Stimulated activated CD4-positive, alpha-beta T cell treated with anti-CD3 and anti-CD28 coated beads, Interleukin-4, amount 100 ng/mL, for 24 hours (primary cell): ENCODE data around the gene PADI4.

Experiments
- DNase-seq: peaks from one replicate; pipeline ENCODE4 v3.0.0-alpha.2; 2020

The PADI4 gene

DNA sequence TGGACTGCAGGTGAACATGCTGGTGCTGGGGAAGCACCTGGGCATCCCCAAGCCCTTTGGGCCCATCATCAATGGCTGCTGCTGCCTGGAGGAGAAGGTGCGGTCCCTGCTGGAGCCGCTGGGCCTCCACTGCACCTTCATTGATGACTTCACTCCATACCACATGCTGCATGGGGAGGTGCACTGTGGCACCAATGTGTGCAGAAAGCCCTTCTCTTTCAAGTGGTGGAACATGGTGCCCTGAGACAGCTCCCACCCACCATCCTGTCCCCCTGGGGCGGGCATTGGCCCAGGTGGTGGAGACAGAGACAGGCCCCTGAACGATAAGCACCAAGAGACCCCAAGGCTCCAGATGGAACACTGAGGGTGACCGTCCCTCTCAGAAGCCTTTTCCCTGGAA is 25.2 kb upstream of the PADI4 start:
- DNase-seq = no peak

DNA sequence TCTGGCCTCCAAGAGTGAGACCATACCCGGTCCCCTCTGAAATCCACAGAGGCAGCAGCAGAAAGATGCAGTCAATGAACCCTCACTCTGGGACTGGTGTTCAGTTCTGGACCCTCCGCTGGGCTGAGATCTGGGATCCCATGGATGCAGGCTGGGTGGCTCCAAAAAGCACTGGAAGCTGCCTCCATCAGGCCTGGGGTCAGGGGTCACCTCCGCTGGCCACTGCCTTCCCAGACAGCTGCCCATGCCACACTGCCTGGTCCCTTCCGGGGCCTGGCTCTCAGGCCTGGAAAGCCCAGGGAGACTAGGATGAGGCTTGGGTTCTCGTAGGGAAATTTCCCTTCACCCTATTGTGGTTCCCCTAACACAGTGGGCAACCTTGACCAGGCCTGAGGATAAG is 21.4 kb upstream of the PADI4 start:
- no peak for DNase-seq

DNA sequence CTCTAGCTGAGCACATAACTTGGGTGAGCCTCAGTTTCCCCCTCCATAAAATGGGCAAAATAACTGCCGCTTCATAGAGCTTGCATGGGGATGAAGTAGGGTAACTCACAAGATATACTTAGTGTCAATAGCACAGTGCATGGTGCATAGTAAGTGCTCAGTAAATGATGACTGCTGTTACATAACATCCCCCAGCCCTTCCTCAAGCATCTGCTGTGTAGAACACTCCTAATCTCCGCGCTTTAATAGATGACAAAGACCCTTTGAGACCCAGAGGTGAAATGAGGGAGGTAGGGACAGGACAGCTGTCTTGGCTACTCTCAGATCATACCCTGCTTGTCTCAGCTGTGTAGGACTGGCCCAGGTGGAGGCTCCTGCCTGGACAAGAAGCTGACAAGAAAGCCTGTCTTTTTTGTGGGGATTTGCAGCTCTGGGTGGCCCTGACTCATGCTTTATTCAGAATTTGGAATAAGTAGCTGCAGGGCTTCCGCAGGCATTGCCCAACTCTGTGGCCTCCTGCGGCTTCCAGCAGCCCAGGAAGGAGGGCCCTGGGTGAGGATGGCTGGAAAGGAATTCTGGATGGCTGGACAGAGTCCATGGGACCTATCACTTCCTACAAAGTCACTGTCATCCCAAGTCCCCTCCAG is 20.7 kb upstream of the PADI4 start:
- no peak for DNase-seq

DNA sequence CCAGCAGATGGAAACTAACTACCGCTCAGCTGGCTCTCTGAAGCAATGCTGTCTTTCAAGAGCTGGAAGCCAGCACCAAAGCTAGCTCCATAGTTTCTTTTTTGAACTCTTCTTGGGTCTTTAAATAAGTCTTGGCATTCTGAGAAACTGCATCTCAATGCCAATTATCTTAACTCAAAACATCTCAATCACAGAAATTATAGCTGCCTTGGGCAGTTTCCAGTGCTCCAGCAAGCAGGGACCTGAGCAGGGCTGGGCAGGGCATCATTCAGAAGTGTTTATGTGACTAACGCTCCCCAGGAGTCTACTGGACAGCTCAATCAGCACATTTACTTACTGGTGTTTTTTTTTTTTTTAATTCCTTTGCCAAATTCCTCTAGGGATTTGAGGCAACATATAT is 18.3 kb upstream of the PADI4 start:
- DNase-seq = no peak

DNA sequence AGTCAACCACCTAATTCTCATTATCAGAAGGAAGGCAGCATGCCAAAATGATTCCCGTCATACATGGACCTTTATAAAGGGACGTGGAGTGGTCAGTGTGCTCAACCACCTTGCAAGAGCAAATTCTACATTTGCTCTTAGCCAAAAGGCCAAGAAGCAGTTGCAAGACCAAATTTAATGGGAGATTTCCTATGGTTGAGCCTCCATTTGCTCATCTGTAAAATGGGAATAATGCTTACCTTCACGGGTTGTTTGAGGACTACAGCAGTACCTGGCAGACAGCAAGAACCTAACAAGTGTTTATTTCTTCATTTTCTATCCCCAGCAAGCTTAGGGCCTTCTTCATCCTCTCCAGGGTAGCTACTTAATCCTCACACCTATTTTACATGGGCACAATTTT is 17.4 kb upstream of the PADI4 start:
- DNase-seq = no peak

DNA sequence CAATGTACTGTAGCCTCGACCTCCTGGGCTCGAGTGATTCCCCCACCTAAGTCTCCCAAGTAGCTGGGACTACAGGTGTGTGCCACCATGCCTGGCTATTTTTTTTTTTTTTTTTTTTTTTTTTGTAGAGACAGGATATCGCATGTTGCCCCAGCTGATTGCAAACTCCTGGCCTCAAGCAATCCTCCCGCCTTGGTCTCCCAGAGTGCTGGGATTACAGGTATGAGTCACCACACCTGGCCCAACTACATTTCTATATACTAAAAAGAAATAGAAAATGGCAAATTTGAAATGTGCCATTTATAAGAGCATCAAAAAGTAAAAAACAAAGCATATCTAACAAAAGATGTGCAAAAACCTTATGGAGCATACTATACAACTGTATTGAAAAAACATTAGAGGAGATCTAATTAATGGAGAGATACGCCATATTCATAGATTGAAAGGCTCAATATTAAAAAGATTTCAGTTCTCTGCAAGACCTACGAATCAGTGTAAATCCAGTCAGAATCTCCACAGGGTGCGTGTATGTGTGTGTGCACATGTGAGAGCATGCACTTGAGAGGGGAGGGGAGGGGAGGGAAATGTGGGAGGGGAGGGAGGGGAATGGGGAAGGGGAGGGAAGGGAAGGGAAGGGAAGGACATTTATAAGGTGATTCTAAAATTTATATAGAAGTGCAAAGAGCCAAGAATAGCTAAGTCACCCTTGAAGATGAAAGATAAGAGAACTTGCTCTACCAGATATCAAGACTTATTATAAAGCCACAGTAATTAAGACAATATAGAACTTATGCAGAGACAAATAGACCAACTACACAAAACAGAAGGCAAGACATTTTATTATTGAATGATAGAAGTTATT is 15.5 kb upstream of the PADI4 start:
- no peak for DNase-seq

DNA sequence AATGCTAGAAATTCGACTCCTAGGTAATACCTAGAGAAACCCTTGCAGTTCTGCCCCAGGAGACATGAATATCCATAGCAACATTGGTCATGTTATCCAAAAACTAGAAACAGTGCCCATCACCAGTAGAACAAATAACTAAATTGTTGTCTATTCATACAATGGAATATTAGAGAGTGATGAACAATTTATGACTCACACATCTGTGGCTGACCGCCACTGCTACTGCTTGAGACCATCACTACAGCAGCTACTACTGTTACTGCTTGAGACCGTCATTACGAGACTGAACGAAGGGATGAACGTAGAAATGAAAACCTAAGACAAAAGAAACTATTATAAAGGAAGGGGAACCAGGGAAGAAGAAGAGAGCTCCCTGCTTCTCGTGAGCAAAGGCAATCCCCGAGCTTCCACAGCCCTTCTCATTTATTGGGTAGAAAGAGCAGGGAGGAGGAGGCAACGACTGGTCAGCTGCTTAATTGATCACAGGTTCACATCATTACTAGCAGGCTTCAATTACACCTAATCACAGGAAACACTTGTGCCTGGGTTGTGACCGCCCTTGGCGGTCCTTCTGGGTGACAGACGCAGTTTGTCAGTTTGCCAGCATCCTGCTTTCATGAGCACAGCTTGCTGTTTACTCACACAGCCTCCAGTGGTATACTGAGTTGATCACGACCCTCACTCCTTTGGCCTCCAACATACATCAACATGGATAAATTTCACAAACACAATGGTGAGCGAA is 14.1 kb upstream of the PADI4 start:
- DNase-seq = no peak

DNA sequence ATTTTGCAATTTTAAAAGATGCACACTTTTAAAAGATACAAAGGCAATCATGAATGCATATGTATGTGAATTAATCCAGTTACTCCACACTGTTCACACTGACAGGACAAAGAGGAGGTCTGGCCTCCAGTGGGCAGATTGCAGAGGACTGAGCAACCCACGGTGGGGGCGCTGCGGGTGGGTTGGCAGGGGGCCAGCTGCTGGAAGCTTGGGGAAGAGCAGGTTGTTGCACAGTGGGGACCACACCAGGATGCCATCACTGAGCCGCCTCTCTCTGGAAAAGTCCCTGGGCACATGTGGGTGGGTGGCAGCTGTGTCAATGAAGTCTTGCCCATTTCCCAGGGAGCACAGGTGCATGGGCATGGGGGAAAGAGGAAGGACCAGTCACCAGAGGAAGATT is 12.7 kb upstream of the PADI4 start:
- no peak for DNase-seq

DNA sequence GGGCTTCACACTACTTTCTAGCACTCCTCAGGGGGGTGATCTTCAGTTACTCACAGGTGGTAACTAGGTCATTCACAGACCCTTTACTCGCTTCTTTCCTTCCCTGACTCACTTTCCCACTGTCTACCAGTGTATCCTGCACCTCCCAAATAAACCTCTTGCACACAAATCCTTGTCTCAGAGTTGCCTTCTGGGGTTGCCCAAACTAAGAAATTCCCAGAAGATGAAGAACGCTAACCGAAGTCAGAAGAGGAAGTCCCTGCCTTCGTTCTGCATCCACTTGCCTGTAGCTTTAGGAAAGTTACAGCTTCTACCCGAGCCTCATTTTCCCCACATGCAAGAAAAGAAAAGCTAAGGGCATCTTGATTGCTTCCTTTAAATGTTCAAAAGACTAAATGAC is 11.9 kb upstream of the PADI4 start:
- DNase-seq = no peak

DNA sequence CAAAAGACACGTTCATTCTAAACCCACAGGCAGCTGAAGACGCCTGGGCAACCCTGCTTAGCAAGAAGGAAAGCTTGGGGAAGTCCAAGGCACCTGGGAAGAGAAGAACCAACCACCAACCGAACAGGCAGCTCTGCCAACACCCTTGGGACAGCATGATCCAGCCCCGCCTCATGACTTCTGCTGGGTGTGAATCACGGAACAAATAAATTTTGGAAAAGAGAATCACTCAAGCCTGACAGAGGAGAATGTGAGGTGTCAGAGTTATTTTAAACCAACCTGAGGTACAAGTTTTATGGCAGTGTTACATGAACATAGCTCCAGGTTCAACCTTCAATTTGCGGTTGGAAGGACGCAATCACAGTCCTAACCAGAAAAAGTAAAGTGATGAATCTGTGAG is 10.0 kb upstream of the PADI4 start:
- no peak for DNase-seq

DNA sequence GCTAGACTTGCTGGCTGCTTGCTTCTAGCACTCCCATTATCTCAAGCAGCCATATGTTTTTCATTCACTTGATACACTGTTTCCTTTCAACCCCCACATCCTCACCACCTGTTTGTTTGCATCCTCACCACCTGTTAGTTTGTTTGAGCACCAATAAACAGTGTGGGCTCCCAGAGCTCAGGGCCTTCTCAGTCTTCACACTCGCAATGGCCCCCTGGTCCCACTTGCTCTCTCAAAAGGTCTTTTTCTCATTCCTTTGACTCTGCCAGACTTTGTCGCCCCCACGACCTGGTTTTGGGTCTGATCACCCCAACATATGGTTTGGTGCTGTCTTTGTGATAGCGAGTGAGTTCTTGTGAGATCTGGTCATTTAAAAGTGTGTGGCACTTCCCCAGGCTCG is 6.2 kb upstream of the PADI4 start:
- no peak for DNase-seq

DNA sequence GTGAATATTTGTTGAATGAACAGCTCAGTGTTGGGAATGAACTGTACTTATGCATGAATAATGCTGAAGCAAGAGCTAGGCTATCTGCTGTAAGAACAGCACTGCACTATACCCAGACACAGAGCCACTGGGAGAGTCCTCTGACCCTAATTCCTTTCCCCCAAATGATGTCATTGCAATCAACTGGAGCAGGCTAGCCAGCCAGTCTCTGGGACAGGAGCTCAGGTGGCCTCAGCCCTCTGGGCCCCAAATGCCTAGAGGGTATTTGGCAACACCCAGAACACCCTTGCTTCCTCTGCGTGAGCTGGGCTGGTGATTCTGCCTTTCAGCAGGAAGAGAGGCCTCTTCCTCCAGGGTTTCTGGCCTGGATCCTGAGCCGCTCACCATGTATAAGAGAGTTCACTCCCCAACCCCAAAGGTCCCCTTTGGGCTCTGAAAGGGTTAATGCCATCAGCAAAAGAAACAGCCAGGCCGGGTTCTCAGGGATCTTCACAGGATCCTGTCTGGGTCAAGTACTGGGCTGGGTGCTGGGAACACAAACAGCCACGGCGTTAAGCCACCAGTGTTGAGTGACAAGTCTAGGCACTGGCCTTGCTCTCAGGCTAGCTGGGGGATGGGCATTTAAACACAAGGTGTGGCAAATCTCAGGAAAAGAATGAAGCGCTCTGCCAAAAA is 3.7 kb upstream of the PADI4 start:
- no peak for DNase-seq

DNA sequence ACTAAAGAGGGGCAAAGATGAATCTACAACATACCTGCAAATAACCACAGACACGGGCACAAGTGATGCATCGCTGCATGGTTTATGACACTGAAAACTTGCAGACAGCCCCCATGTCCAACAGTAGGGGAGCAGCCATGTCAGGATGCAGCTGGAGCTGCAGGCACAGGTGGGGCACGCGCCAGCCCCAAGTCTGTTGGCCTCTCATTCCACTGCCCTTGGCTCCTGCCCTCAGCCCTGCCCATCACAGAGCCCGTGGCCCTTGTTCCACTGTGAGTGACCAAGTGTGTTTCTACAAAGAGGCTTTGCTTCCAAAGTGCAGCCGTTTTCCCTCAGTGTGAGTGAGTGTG is 3.2 kb upstream of the PADI4 start:
- DNase-seq = no peak

DNA sequence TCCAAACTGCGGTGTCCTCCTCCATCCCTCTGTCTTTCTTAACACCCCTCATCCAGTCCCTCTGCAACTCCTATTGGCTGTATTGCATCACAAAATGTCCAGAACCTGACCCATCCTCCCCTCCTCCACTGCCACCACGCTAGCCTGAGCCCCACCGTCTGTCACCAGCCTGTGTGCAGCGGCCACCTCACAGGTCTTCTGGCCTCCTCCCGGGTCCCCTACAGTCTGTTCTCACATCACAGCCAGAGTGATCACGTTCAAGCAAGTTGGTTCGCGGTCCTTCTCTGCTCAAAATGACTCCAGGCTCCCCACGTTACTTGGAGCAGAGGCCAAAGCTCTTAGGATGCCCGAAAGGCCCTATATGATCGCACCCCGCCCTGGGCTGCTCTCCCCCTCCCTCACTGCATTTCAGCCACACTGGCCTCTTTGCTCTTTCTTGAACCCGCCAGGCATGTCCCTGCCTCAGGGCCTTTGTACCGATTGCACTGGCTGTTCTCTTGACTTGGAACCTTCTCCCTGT is 2.4 kb upstream of the PADI4 start:
- no peak for DNase-seq

DNA sequence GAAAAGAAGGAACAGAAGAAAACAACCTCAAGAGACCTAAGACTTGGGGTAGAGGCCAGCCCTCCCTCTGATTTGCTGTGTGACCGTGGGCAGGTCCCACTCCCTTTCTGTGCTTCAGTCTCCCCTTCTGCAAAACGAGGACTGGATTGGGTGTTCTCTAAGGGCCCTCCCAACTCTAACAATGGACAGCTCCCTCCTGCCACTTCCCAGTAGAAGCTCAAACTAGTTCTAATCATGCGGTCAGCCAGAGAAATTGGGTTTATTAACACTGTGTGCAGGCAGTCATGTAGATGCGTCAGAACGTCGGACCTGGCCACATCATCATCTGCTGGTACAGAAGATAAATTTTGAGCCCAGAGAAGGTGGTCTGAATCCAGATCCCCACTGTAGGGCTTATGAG is 1.6 kb upstream of the PADI4 start:
- no peak for DNase-seq

DNA sequence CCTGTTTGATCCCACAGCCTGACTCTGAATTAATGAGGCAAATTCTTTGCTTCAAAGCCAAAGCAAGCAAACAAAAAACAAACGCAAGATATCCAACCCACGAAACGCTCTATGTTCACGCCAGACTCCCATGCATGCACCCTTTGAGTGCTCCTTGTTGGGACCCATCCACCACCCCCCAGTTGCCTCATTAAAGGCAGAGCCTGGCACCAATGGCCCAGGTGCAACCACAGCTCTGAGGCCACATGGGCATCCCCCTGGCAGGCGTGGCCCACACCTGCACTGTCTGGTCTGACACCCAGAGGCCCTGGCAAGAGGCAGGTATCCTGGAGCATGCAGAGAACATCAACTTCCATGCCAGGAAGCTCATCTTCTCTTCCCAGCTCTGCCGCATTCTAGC is 1.1 kb upstream of the PADI4 start:
- DNase-seq = no peak

DNA sequence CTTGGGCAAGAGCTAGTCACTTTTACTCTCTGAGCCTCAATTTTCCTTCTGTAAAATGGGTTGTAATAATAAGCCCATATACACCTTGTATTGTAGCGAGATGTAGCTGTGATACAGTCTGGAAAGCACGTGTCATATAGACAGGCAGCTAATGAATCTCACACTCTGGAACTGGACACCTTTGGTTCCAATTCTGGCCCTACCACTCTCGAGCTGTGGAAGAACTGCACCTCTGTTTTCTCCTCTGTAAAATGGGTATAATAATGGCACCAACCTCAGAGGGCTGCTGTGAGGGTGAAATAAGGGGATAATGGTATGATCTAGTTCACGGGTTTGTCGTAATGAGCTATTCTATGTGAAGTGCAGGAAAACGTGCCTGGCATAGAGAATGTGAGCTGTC is 668 bp upstream of the PADI4 start:
- no peak for DNase-seq

DNA sequence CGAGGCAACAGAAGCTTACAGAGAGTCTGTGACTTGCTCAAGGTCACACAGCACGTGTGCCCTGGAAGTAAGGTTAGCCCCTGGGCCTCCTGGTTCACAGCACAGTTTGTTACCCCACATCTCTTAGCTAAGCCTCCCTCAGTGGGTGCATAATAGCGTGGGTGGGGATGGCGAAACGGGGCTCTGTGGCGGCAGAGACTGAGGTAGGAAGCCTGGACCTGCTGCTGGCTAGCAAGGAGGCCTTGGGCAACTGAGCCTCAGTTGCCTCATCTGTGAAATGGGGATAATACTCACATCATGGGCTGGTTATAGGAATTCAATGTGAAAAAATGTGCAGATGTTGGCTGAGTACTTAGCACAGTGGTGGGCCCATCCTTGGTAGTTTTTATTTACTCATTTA is 596 bp downstream of the PADI4 start:
- no peak for DNase-seq

DNA sequence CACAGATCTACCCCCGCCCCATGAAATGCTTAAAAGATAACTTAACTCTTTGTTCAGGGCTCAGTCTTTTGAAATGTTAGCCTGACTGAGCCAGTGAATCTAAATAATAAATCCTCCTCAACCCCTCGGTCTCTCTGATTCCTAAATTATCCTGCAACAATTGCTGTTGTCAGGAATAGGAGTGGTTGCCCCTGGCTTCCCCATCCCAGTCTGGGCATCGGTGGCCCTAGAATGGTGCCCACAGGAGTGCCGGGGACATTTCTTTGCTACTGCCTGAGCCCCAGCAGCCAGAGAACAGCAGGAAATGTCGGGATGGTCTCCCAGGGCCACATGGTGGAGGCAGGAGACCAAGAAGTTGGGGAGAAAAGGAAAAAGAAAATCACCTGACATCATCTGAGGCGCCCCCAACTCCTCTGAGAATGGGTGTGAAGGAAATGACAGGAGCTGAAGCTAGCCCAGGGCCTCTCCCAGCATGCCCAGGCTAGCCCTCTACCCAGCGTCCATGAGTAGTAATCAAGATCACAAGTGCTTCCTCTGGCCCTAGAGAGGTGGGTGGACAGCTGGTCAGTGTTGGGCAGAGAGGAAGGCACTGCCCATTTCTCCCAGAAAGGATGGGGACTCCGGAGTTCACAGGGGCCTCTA is 1.6 kb downstream of the PADI4 start:
- no peak for DNase-seq

DNA sequence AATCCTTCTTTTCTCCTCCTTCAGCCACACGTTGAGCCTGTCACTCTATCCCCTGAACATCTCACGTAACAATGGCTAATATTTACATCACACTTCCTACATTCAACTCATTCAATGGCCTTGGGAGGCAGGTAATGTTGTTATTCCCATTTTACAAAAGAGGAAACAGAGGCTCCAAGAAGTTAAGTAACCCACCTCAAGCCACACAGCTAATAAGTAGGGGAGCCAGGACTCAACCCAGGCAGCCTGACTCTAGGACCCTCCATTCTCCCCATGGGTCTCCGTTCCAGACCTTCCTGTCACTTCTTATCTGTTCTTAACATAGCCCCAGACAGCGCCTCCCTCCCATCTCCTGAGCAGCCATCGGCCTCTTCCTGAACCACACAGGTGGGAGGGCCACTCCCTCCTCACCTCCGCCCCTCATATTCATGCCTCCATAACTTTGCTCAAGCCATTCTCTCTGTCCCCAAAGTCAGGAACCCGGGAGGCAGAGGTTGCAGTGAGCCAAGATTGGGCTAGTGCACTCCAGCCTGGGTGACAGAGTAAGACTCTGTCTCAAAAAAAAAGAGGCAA is 2.2 kb downstream of the PADI4 start:
- DNase-seq = no peak

DNA sequence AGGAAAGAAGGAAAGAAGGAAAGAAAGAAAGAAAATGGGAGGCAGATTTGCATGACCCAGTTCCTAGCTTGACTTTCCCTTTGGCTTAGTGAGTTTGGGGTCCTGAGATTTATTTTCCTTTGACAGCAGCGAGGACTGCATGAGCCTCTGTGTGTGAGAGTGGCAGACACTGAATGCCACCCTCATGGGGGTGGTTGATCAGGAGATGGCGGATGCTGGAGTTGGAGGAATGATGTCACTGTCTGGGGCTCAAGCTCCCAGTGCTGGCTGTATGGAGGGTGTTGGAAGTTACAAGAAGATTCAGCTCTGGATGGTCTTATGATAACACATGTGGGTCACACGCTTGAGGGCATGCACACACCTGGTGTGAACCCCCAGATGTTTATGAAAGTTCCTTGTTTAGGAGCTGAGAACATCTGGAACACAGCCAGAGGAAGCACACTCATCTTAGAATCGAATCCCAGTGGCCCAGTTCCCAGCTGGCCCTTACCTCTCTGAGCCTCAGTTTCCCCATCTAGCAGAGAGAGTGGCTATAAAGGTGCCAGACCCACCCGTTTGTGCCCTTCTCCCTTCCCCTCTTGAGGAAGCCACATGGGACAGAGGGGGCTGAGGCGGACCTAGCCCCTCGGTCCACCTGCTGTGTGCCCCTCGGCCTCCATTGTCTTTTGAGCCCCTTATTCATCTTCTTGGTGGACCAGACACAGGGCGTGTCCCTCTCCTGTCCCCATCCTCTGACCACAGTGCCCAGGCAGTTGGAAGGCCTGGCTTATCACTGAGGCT is 5.7 kb downstream of the PADI4 start:
- DNase-seq = no peak
